Activated CD8-positive, alpha-beta memory T cell treated with anti-CD3 and anti-CD28 coated beads, Interleukin-2, amount 50 U/mL, for 48 hours (primary cell): Measurements from ENCODE around the gene TNFRSF1B.
"Not testable (repeated sequence)": the region's sequence is repeated elsewhere in the genome, so short reads cannot be mapped to it uniquely, and the experiment has no call there.

Experiments
- DNase-seq: peaks from one replicate; pipeline ENCODE4 v3.0.0-alpha.2; 2020

TNFRSF1B gene

GRCh38 chr1:12224092-12224491 is 57.3 kb downstream of the TNFRSF1B start:
- not testable (repeated sequence) for DNase-seq

- no peak for DNase-seq
These were observed 62.2 kb downstream of the TNFRSF1B start for GRCh38 chr1:12228979-12229378.

- DNase-seq, result no peak
These were observed 62.6 kb downstream of the TNFRSF1B start for GRCh38 chr1:12229386-12229834.

- peak; percentile 97 for DNase-seq
These were observed 63.2 kb downstream of the TNFRSF1B start, which contains the start of gene VPS13D for GRCh38 chr1:12229835-12230548. VPS13D (plus strand) TSS chr1:12230030; CDS start chr1:12234267, 4,237 bp downstream.

GRCh38 chr1:12230549-12231275 is 63.9 kb downstream of the TNFRSF1B start:
- DNase-seq, result peak; percentile 59

- DNase-seq, result no peak
These were observed 64.4 kb downstream of the TNFRSF1B start for GRCh38 chr1:12231276-12231595.

- no peak for DNase-seq
These were observed 65.4 kb downstream of the TNFRSF1B start for GRCh38 chr1:12232221-12232620.

GRCh38 chr1:12244078-12244477 is 77.3 kb downstream of the TNFRSF1B start:
- no peak for DNase-seq

GRCh38 chr1:12244585-12244984 is 77.8 kb downstream of the TNFRSF1B start:
- DNase-seq, result no peak

- no peak for DNase-seq
These were observed 78.3 kb downstream of the TNFRSF1B start for GRCh38 chr1:12245116-12245515.

GRCh38 chr1:12245733-12246132 is 78.9 kb downstream of the TNFRSF1B start:
- DNase-seq, result no peak

GRCh38 chr1:12246584-12246983 is 79.8 kb downstream of the TNFRSF1B start:
- no peak for DNase-seq

GRCh38 chr1:12249181-12249580 is 82.4 kb downstream of the TNFRSF1B start:
- DNase-seq, result no peak

GRCh38 chr1:12249748-12250147 is 83.0 kb downstream of the TNFRSF1B start:
- DNase-seq, result no peak

GRCh38 chr1:12251442-12251841 is 84.7 kb downstream of the TNFRSF1B start:
- no peak for DNase-seq

- DNase-seq, result no peak
These were observed 89.1 kb downstream of the TNFRSF1B start for GRCh38 chr1:12255913-12256312.

- no peak for DNase-seq
These were observed 91.5 kb downstream of the TNFRSF1B start for GRCh38 chr1:12258272-12258671.
